ENCODE measurements around the gene NFATC2. TPM values are rescaled to one million over a fixed set of nuclear protein-coding genes. Genes with fewer than 3 reads are reported as not detected.

Gene NFATC2
- total and polyA plus RNA-seq, 2 of the 8 experiments (the other 6 are each of a cell fraction or from before 2014, with no cell fraction given) = 0.27 to 0.91 TPM

- Histone ChIP-seq H2AK5ac (ENCODE audit: low read depth, low read length) (no peak overlapping the region), H3K4me3 (ENCODE audit: extremely low read depth in 1 of 4, insufficient read depth in 2 of 4, low read depth in 3 of 4, low read length in 4 of 4) (no peak overlapping the region), H3K27ac (ENCODE audit: low read depth, low read length) (no peak overlapping the region), H2BK15ac (ENCODE audit: low read length) (no peak overlapping the region), H2AFZ (ENCODE audit: low read length) (no peak overlapping the region), H3K79me2 (ENCODE audit: control insufficient read depth in 1 of 2, insufficient read depth in 2 of 2, low read length in 2 of 2) (no peaks in the 10 kb centered on the region), H2BK20ac (ENCODE audit: low read length) (no peak overlapping the region), H2BK12ac (ENCODE audit: low read depth, low read length) (no peak overlapping the region), H3K14ac (ENCODE audit: insufficient read length) (no peak overlapping the region), H3K4ac (replicated peaks; ENCODE audit: insufficient read length, low read depth, low read length) (no peak overlapping the region), H3K23ac (ENCODE audit: insufficient read length) (no peak overlapping the region), H4K91ac (replicated peaks; ENCODE audit: insufficient read length, low read length) (no peak overlapping the region), H3K4me2 (ENCODE audit: insufficient read depth in 1 of 2, low read depth in 2 of 2, low read length in 2 of 2) (no peak overlapping the region), H2BK5ac (ENCODE audit: low read depth, low read length) (no peak overlapping the region), H3K9ac (replicated peaks in 1 of 4; ENCODE audit: extremely low read depth in 1 of 4, low read depth in 3 of 4, low read length in 3 of 4) (no peak overlapping the region), H3K79me1 (ENCODE audit: low read depth, low read length) (no peaks in the 10 kb centered on the region), H3K23me2 (ENCODE audit: low read depth, low read length) (no peaks in the 10 kb centered on the region), H3K4me1 (replicated peaks in 1 of 4; ENCODE audit: control insufficient read depth in 3 of 4, insufficient read depth in 4 of 4, low read length in 3 of 4) (peaks cover 0 to 16% (median 6%) of the 10 kb centered on the region in 4 experiments; a peak in 6 of 7 replicates), H4K20me1 (replicated peaks in 1 of 2; ENCODE audit: control insufficient read depth in 1 of 2, insufficient read depth in 2 of 2, low read length in 2 of 2) (no peaks in the 10 kb centered on the region), H4K8ac (ENCODE audit: extremely low read depth, insufficient read depth, low read length) (no peak overlapping the region), H3K36me3 (ENCODE audit: control insufficient read depth in 2 of 4, insufficient read depth in 4 of 4, low read length in 3 of 4) (no peaks in the 10 kb centered on the region), H2BK120ac (replicated peaks; ENCODE audit: low read depth, low read length) (no peak overlapping the region), H3K18ac (ENCODE audit: extremely low read depth, low read length) (no peak overlapping the region), H4K5ac (ENCODE audit: insufficient read length, low read depth, low read length) (no peak overlapping the region), H3K9me3 (ENCODE audit: insufficient read depth in 2 of 2, low read depth in 1 of 2, low read length in 1 of 2) (no peaks in the 10 kb centered on the region), H3K56ac (replicated peaks; ENCODE audit: insufficient read length, low read depth, low read length) (no peak overlapping the region), H3K27me3 (replicated peaks in 1 of 4; ENCODE audit: control insufficient read depth in 3 of 4, extremely low read depth in 1 of 4, insufficient read depth in 3 of 4, low read length in 3 of 4) (no peaks in the 10 kb centered on the region; a peak in 1 of 7 replicates)
- DNase-seq (ENCODE audit: low read depth in 1 of 2, low spot score in 2 of 2) (no peak), FAIRE-seq (no peak)
- WGBS, 2 experiments (ENCODE audit: extremely low coverage in 1 of 2, insufficient coverage in 1 of 2, insufficient read length in 1 of 2, insufficient replicate concordance in 2 of 2, low coverage in 1 of 2, low lambda C conversion rate in 2 of 2, missing lambda C conversion rate in 1 of 2) = 80% methylated on average over 1 of the region's 1 CpG; no CpG with 5 or more reads in 1 of the 2 experiments
- POLR2A ChIA-PET (ENCODE audit: partially characterized antibody) = no interaction called here
- CTCF ChIA-PET (ENCODE audit: partially characterized antibody) = no interaction called here
- no peak for TF ChIP-seq SIRT6 (IDR thresholded peaks at IDR 0.05; ENCODE audit: low read length)
- TF ChIP-seq CBX8 (IDR thresholded peaks at IDR 0.05; ENCODE audit: borderline replicate concordance, low read depth, low read length) = no peak
- TF ChIP-seq TAF1 (IDR thresholded peaks at IDR 0.05; ENCODE audit: low read depth, low read length) = no peak
- TF ChIP-seq, protein P1, sequence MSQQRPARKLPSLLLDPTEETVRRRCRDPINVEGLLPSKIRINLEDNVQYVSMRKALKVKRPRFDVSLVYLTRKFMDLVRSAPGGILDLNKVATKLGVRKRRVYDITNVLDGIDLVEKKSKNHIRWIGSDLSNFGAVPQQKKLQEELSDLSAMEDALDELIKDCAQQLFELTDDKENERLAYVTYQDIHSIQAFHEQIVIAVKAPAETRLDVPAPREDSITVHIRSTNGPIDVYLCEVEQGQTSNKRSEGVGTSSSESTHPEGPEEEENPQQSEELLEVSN (IDR thresholded peaks at IDR 0.05) = no peak
Measured at GRCh38 chr20:51420111-51420510, 122.4 kb downstream of the NFATC2 start.
